ENCODE measurements around the gene RASSF7.
"Not testable (repeated sequence)": the region's sequence is repeated elsewhere in the genome, so short reads cannot be mapped to it uniquely, and the experiment has no call there.

Gene RASSF7

DNA sequence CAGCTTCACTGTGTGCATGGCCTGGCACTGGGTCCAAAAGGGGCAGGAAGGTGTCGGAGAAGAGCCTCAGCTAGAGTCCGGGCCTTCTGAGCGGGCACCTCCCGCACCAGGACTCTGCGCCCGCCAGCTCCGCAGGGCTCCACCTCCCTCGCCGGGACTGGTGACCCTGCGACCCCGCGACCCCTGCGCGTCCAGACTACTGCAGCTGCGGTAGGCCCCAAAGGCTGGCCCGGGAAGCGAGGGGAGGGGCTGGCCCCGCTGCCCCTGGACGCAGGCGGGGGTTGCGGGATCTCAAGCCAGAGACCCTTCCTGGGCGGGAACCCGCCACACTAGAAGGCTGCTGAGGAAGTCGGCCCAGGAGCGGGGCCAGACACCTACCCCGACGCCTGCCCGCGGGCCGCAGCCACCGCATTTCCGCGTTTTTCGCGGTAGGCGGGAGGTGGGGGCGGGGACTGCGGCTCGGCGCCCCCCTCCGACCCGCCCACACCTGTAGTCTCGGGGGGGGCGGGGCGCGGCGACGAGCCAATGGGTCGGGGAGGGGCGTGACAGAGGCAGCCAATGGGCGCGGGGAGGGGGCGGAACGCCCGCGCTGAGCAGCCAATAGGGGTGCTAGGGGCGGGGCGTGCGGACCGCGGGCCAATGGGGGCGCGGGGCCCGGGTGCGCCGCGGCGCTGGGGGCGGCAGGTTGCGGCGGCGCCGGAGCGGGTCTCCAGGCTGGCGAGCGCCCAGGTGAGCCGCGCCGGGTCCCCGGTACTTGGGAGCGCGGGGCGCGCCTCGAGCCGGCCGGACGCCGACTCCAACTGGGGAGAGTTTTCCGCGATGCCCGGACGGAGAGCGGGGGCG is at the start of gene RASSF7, which contains the start of gene LMNTD2:
Gene RASSF7 (plus strand): TSS at position 666 of the 843 bp plus-strand sequence. CDS start 799 bp downstream, outside the sequence.
Gene LMNTD2 (minus strand): TSS at position 434 of the 843 bp plus-strand sequence. CDS start 22 bp downstream, at position 412.
- DNase-seq, result peak; percentile 34

DNA sequence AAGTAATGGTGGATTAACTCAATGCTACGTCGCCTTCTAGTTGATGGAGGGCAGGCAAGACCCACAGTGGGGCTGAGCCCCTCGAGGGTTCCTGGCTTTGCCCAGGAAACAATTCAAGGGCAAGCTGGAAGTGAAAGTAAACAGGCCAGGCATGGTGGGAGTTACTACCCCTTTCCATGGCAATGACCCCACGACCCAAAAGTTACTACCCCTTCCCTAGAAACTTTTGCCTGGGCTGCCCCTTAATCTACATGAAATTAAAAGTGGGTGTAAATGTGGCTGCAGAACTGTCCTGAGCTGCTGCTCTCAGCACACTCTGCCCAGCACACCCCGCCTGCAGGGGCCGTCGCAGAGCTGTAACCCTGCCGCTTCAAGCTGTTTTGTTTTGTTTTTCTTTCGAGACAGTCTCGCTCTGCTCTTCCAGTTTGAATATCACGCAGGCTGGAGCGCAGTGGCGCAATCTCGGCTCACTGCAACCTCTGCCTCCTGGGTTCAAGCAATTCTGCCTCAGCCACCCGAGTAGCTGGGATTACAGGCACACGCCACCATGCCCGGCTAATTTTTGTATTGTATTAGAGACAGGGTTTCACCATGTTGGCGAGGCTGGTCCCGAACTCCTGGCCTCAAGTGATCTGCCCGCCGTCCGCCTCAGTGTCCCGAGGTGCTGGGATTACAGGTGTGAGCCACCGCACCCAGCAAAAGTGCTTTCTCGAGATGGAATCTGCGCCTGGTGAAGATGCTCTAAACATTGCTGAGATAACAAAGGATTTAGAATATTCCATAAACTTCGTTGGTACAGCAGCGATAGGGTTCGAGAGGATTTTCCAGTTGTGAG is 47.8 kb upstream of the RASSF7 start:
- DNase-seq, result no peak

DNA sequence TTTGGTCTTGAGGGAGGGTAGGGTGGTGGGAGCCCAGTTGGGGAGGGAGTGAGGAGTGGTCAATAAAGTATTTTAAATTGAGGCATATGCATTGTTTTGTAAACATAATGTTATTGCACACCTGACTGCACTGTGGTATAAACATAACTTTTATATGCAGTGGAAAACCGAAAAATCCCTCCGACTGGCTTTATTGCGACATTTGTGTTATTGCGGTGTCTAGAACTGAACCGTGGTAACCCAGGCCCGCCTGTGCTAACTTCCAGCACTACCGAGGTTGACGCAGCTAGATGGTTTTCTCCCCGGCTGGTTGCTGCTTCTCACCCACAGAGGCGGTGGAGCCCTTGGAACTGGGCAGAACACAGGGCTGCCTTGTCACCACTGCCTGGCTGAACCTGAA is 46.2 kb upstream of the RASSF7 start:
- no peak for DNase-seq

- DNase-seq, result no peak
Observed at GRCh38 chr11:515131-515530, 45.6 kb upstream of the RASSF7 start.

- no peak for DNase-seq
Observed at GRCh38 chr11:516400-516799, 44.4 kb upstream of the RASSF7 start.

- DNase-seq, result not testable (repeated sequence)
Observed at GRCh38 chr11:516918-517685, 43.7 kb upstream of the RASSF7 start.

DNA sequence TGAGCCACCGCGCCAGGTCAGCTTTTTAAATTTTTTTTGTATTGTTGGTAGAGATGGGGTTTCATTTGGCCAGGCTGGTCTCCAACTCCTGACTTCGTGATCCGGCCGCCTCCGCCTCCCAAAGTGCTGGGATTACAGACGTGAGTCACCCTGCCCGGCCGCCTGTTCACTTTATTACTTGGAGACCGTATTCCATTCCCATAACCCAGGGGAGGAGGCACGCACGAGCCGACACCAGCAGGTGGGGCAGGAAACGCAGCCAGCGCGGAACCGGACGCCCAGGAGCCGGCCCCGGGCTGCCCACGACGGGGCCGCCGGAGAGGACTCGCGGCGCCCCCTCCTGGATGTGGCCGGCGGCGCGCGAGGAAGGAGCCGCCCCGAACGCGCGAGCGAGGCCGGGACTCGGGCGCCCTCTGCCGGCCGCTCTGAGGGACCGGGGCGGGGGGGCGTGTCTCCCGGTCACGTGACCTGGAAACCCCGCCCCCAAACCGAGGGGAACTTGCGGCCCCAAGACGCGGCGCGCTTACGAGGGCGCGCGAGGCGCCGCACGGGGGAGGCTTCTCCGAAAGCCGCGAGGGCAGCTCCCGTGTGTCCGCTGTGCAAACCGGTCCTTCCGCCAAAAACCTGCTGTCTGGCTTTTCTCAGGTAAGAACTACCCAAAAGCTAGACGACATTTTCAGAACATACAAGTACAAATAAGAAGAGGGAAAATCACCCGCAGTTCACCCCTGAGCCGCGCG is 42.1 kb upstream of the RASSF7 start:
- no peak for DNase-seq

DNA sequence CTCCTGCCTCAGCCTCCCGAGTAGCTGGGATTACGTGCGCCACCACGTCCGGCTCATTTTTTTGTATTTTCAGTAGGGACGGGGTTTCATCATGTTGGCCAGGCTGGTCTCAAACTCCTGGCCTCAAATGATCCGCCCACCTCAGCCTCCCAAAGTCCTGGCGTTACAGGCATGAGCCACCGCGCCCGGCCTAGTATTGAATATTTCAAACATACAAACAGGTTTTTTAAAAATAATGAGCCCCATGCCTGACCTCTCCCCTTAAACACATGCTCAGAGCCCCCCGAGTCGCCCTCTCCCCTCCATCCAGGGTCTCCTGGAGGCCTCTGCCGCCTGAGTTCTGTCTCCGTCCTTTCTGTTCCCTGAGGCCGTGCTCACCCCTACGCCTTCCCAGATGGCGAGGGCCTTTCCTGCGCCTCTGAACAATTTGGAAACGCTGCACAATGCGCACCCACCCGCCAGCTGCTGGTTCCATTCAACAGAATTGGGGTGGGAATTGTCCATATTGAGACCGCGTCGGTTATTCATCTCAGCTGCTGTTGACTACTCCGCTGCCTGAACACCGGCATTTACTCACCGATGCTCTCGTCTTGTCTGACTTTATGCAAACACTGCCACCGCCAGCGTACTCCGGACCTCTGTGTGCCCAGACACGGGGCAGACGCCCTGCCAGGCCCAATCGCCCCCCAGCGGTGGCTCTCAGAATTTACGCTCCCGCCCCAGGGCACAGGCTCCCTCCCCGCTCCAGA is 40.2 kb upstream of the RASSF7 start:
- DNase-seq, result no peak

DNA sequence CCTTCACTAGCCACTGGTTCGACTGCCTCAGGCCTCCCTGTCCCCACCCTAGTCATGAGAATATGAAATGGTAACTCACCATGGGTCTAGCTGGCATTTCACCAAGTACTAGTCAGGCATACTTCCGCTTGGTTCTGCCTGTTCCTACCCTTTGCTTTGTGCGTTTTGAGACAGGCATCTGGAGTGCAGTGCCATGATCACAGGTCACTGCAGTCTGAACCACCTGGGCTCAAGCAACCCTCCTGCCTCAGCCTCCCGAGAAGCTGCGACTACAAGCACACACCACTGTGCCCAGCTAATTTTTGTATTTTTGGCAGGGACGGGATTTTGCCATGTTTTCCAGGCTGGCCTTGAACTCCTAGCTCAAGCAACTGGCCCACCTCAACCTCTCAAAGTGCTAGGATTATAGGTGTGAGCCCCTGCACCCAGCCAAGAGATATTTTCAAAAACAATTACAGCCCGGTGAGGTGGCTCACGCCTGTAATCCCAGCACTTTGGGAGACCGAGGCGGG is 39.5 kb upstream of the RASSF7 start:
- DNase-seq, result no peak

GRCh38 chr11:526192-526591 is 34.6 kb upstream of the RASSF7 start:
- DNase-seq, result no peak

DNA sequence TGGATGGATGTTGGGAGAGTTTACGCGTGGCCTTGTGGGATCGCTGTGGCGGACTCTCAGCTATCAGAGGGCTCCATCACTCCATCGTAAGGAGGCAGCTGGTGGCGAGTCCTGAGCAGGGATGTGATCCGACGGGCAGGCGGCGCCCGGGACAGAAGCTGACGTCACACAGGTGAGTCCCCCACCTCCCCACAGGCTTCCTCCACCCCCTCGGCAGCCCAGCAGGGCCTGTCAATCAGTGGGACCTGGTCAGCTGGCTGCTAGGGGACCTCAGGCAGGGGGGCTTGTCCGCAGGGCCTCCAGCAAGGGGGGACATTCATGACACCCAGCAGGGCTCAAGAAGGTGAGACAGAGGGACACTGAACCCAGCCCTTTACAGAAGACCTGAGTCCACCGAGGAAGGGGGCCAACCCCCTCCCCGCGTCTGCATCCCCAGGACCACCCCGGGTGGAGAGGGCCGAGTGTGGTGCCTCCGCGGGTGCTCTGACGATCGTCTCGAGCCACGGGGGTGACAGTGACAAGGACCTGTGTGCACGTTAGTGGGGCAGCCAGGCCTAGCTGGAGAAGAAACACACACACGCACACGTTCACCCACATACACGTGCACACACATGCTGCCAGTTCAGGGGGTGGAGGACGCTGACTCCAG is 32.5 kb upstream of the RASSF7 start:
- DNase-seq, result no peak

DNA sequence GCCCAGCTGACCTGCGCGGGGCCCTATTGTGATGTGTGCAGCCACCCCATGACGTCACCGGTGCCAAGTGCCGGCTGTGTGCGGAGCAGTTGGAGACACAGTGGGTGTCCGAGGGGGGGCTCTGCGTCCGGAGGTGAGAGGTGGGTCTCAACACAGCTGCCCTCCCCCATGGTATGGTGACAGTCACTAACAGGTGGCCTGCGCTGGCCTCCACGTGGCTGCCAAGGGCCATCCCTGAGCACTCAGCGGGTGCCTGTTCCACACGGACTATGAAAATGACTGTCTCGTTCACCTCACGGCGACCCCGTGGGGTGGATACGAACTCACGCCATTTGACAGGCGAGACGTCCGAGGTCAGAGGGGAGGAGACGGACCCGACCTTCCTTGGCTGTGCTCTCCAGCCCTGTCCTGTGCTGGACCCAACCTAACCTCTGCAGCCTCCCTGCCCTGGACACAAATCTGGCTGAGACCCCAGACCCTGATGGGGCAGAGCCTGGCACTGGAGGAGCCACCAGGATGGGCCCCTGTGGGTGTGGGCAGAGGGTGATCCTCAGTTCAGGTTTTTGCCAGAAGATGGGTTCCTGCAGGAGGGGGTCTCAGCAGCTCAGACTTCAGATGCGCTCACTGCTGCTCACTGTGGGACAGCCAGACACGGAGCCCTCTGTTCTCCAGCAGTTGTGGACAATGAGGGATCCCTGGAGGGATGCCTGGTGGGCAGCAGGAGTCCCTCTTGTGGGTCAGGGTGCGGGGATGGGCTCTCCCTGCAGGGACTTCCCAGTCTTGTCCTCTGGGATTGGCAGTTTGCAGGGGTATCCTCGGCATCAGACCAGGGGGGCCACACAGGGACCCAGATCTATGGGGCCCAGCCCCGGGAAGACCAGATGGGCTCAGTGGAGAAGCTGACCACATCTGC is 31.7 kb upstream of the RASSF7 start:
- DNase-seq, result no peak

- no peak for DNase-seq
Observed at GRCh38 chr11:529728-530411, 30.9 kb upstream of the RASSF7 start.

DNA sequence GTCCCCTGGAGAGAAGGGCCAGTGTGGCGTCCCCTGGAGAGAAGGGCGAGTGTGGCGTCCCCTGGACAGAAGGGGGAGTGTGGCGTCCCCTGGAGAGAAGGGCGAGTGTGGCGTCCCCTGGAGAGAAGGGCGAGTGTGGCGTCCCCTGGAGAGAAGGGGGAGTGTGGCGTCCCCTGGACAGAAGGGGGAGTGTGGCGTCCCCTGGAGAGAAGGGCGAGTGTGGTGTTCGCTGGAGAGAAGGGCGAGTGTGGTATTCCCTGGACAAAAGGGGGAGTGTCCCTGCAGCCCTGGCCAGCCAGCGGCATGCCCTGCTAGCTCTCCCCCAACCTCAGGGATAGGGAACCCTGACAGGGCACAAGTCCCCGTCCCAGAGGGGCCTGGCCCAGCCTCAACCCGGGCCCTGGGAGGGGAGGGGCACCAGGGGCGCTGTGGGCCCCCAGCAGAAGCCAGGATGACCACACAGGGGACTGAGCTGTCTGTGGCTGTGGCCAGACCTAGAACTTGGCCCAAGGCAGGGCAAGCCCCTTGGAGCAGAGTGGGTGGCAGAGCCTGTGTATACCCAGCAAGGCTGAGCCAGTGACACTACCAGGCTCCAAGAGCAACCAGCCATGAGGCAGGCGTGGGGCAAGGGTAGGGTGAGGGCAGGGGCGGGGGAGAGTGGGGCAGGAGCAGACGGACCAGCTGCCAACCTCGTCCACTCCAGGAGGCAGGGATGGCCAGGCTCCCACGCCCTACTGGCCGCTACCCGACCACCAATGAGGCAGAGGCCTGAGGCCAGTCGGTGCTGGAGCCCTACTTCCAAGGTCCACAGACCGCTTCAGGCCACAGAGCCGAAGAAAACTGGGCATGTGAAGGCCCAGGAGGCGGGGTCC is 29.6 kb upstream of the RASSF7 start:
- DNase-seq, result no peak

DNA sequence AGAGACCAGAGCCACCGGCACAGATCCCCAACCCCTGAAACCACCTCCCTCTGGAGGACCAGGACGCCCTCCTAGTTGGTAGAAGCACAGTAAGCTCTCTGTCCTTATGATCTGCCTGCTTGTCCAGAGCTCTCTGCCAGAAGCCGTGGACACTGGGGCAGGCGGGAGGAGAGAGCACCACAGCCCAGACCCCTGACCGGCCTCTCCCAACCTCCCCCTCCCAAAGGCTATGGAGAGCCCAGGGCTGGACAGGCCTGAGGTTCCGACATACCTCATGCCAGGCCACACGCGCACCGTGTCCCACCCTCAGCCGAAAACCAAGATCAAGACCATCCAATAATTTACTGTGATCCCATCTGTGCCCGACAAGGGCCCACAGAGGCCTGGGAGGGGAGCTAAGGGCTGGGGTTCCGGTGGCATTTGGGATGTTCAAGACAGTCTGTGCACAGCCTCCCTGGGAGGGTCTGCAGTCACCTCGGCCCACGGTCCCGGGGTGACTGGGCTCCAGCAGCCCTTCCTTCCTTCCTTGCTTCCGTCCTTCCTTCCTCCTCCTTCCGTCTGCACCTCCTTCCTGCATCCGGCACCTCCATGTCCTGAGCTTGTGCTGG is 28.7 kb upstream of the RASSF7 start:
- no peak for DNase-seq

DNA sequence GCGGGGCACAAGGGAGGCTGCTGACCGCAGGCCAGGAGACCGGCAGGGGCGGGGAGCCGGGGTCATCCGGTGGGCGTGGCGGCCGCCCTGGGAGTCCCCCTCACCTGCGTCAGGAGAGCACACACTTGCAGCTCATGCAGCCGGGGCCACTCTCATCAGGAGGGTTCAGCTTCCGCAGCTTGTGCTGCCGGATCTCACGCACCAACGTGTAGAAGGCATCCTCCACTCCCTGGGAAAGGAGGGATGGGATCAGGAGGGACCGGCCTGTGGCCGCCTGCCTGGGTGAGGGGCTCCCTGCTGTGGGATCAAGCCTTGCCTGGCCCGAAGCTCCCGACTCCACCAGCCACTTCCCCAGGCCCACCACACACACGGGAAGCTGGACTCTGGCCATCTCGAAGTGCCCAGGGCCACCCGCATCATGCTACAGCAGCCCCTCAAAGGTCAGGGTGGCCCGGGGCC is 28.2 kb upstream of the RASSF7 start:
- DNase-seq, result no peak

DNA sequence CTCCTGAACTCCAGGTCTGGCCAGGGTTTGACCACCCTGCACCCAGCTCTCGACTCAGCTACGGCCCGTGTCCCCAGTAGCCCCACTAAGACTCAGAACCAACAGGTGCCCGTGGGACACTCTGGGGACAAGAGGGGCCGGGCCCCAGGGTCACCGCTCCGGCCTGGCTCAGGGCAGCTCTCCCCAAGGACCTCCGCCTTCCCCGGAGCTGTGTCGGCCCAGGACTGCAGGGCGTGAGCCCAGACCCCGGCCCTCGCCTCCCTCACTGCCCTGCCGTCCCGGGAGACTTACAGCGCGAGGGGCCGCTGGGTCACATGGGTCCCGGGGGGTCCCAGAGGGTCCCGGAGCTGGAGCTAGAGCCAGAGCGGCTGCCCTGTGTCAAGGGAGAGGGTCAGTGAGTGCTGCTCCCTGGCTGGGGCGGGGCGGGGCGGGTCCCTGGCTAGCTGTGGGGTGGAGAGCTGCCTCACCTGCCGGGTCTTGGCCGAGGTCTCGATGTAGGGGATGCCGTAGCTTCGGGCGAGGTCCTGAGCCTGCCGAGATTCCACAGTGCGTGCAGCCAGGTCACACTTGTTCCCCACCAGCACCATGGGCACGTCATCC is 27.7 kb upstream of the RASSF7 start:
- no peak for DNase-seq
